Measurements from ENCODE around the gene SPTBN1.
"Not testable (repeated sequence)": the region's sequence is repeated elsewhere in the genome, so short reads cannot be mapped to it uniquely, and the experiment has no call there.

SPTBN1 gene

DNA sequence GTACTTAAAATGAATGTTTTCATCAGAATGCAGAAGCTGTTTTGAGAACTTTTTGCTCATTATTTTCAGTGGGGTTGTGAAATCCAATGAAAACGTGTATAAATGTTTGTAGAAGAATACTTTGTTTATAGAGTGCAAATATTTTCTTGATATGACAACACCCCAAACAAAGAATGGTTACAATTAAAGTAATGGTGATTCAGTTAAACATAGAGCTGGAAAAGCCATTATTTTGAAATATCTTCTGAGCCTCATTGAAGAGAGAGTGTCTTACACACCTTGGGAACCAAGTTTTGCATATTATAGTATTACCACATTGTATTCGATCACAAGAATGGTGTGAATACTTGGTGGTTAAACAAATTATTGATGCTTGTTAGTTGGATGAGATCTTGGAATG is 48.7 kb downstream of the SPTBN1 start:
- no peak for DNase-seq

DNA sequence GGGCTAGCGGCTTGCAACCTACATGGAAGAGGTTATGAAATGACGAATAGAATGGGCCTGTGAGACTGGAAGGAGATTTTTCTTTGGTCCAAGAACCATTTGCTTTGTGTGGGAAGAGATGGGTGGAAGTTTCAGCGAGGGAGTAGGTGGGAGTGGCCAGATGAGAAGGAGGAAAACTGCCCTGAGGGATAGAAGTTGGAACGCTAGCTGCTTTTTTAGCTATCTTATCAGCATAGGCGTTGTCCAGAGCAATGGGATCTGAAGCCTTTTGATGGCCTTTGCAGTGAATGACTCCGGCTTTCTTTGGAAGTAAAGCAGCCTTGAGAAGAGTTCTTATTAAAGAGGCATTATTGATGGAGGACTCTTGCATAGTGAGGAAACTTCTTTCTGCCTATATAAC is 52.4 kb downstream of the SPTBN1 start:
- no peak for DNase-seq

DNA sequence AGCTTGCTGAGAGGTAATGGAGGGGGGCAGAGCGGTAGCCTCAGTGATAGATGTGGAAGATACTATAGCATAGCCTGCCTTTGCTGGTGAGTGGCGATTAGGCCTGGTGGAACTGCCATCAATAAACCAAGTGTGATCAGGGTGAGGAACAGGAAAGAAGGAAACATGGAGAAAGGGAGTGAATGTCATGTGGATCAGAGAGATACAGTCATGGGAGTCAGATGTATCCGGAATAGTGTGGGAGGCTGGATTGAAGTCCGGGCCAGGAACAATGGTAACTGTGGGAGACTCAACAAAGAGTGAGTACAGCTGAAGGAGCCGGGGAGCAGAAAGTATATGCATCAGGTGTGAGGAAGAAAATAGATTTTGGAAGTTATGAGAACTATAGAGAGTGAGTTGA is 52.9 kb downstream of the SPTBN1 start:
- not testable (repeated sequence) for DNase-seq

DNA sequence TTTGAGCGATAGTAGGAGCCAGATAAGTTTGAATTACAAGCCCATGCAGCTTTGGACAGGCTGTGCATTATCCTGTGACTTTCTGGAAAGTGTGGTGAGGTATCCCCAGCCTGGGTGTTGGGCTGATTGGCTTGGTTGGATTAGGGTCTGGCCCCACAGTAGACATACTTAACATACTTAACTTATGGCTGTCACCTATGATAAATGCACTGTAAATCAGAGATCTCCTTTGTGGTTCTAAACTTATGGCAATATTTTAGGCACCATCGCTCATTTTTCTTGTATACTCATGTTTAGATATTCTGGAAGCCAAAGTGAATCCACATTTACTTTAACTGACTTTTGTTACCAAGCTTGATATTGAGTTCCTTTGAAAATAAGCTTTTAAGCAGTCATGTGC is 54.8 kb downstream of the SPTBN1 start:
- DNase-seq, result no peak

DNA sequence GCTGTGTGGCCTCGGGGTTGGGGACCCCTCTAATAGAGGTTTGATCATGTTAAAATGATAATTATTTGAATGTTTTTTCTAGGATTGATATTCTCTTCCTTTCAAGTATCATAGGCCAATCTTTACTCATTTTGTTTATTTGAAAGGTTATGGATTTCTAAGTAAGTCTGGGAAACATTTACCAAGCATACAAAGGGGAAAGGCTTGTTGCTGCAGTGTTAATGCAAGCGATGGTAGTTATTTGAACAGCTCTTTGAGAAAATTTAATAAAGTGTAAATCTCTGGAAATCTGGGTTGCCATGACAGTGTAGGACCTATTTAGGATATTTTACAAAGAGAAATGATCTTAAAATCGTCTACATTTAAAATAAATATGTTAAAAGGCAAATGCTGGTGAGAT is 56.1 kb downstream of the SPTBN1 start:
- no peak for DNase-seq

DNA sequence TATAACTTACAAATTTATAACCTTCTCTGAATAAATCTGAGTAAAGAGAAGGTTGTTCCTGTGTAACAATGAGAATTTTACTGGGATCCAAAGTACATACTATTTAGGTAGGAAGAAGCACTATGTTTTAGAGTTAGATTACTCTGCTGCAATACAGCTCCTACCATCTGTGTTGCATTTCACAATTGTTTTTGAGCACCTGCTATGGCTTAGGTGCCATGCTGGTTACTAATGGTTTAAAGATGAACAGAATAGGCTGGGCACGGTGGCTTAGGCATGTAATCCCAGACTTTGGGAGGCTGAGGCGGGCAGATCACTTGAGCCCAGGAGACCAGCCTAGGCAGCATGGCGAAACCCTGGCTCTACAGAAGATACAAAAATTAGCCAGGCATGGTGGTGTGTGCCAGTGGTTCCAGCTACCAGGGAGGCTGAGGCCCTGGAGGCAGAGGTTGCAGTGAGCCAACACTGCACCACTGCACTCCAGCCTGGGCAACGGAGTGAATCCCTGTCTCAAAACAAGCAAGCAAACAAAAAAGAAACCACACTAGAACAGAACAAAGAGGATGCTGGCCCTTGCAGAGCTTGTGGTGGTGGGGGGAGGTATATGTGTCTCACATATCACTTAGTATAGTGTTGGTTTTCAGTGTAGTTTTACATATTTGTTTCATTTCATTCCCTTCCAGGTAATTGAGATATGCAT is 56.7 kb downstream of the SPTBN1 start:
- no peak for DNase-seq

- DNase-seq, result no peak
Observed at GRCh38 chr2:54513363-54513715, 57.2 kb downstream of the SPTBN1 start.

DNA sequence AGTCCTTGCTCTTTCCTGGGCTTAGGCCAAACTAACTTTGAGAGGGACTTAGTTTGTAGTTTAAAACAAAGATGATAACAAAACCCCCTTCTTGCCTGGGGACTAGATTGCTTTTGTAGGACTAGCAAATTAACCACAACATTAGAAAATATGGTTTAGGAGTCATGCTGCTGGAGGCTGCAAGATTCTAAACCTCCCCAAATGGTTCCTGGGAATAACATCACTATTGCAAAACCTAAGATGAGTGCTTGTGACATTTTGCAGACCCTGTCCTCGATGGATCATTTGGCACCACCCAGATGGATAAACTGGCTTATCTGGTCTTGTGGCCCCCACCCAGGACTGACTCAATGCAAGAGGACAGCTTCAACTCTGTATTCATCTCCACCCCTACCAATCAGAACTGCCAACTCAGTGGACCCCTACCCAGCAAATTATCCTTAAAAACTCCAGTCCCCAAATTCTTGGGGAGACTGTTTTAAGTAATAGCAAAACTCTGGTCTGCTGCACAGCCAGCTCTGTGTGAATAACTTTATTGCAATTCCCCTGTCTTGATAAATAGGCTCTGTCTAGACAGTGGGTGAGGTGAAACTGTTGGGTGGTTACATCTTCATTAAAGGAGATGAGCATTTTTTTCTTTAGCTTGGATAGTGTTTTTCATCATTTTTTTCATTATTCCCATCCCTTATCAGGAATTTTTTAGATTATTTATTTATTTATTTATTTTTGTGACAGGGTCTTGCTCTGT is 58.9 kb downstream of the SPTBN1 start:
- DNase-seq, result no peak

DNA sequence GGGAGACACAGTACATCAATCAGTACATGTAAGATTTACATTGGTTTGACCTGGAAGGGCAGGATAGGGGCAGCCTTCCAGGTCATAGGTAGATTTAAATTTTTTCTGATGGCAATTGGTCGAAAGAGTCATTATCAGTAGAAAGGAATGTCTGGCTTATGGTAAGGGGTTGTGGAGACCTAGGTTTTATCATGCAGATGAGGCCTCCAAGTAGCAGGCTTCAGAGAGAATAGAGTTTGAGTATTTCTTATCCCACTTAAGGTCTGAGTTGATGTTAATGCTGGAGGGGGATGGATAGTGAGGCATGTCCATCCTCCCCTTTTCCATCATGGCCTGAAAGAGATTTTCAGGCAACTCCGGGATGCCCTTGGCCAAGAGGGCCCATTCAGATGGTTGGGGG is 60.7 kb downstream of the SPTBN1 start:
- no peak for DNase-seq

DNA sequence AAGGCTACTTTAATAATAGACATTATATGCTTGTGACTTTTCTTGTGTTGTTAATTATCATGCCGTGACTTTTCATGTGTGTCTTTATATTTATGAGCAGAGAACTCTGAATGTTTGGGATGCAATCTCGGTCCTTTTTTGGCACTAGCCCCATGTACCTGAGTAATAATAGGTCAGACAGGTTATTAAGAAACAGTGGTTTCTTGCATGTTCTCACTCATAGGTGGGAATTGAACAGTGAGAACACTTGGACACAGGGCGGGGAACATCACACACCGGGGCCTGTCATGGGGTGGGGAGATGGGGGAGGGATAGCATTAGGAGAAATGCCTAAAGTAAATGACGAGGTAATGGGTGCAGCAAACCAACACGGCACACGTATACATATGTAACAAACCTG is 61.9 kb downstream of the SPTBN1 start:
- DNase-seq, result not testable (repeated sequence)

GRCh38 chr2:54518430-54518829 is 62.3 kb downstream of the SPTBN1 start:
- no peak for DNase-seq

GRCh38 chr2:54519841-54520459 is 63.8 kb downstream of the SPTBN1 start:
- no peak for DNase-seq

GRCh38 chr2:54520687-54521086 is 64.6 kb downstream of the SPTBN1 start:
- DNase-seq, result no peak

GRCh38 chr2:54522624-54523281 is 66.6 kb downstream of the SPTBN1 start:
- DNase-seq, result peak; percentile 6 to 53

GRCh38 chr2:54523324-54523959 is 67.3 kb downstream of the SPTBN1 start:
- no peak for DNase-seq

DNA sequence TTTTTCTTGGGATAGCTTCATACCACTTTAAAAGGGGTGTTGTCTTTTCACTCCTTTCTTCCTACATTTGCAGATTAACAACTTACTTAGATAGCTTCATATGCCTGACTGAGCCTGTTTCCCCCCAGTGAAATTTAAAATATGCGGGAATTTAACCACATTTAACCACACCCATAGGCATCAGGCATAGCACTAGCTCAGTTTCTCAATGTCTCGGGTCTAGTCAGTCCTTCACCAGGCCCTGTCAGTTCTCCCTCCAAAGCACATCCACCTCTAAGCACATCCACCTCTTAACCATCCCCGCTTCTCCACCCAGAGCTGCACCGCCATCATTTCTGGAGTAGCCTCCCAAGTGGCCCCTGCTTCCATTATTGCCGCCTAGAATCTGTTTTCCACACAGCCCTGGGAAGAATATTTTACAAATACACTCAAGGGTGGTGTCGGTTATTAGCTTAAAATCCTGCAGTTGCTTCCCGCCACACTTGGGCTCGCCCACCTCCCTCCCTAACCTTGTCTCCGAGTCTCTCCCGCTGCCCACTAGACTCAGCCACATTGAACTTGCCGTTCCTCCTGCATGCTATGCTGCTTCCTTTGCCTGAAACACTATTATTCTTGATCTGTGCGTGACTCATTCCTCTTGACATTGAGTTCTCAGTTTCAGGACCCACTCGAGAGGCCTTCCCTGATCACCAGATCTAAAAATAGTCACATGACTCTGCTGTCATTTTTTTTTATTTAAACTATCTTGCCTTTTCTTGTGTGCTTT is 68.3 kb downstream of the SPTBN1 start:
- DNase-seq, result no peak

DNA sequence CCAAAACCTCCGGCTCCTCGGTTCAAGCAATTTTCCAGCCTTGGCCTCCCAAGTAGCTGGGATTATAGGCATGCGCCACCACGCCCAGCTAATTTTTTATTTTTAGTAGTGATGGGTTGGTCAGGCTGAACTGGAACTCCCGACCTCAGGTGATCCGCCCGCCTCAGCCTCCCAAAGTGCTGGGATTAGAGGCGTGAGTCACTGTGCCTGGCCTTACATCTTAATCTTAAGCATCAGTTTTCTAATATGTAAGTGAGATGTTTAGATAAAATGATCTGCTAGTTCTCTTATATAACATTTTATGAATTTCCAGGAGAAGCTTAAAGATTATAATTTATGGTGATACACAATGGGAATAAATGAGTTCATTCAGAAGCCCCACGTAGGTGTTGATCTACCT is 69.2 kb downstream of the SPTBN1 start:
- no peak for DNase-seq

GRCh38 chr2:54526226-54526879 is 70.2 kb downstream of the SPTBN1 start:
- DNase-seq, result no peak

DNA sequence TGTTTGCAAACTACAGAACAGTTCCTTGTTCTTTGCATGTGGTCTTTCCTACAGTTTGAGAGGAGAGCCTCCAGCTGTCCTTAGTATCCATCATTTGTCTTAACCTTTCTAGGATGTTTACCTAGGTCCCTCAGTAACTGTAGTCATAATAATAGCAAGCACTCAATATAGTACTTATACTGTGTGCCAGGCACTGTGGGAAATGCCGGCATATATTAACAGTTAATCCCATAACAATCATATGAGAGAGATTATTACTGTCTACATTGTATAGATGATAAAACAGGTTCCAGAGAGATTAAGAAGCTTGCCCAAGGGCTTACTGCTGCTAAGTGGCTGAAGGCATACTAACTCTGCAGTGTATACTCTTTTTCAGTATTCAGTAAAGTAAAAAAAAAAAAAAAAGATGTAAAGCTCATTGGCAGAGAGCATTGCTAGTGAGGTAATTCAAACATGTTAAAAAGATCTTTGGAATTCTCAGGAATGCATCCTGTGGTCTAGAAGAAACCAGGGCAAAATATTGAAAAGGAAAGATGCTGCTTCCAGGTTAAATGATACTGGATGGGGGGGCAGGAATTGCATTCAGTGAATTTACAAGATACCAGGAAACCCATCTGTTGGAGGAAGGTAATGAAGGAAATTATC is 72.3 kb downstream of the SPTBN1 start:
- DNase-seq, result no peak

DNA sequence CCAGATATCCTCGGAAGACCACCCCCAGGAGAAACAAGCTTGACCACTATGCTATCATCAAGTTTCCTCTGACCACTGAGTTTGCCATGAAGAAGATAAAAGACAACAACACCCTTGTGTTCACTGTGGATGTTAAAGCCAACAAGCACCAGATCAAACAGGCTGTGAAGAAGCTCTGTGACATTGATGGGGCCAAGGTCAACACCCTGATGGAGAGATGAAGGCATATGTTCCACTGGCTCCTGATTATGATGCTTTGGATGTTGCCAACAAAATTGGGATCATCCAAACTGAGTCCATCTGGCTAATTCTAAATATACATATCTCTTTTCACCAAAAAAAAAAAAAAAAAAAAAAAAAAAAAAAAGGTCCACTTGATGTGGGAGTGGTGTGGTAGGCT is 73.4 kb downstream of the SPTBN1 start:
- DNase-seq, result peak in 1 of 2 experiments; percentile 2

GRCh38 chr2:54529935-54530334 is 73.8 kb downstream of the SPTBN1 start:
- DNase-seq, result no peak
